PFSK-1 (cell line): ENCODE results near the gene F7.

Experiments used
- FOXP2 ChIP-seq: optimal IDR thresholded peaks from 2 replicates; pipeline ENCODE3; 2011; ENCODE audit warnings: borderline replicate concordance, control low read depth, inconsistent platforms; ENCODE audit not compliant: insufficient read depth; ENCODE audit errors: extremely low read length, extremely low read depth
- POLR2AphosphoS5 ChIP-seq: IDR thresholded peaks from 2 replicates; pipeline ENCODE4 v1.6.1; 2012; ENCODE audit warnings: low read depth, mild to moderate bottlenecking, control low read depth, low read length, moderate library complexity
- SIN3A ChIP-seq: IDR thresholded peaks from 2 replicates; pipeline ENCODE4 v1.6.1; 2012; ENCODE audit warnings: mild to moderate bottlenecking, low read length, moderate library complexity, borderline replicate concordance; ENCODE audit not compliant: insufficient read depth
- TF ChIP-seq, protein P1 (sequence below), 2 experiments: IDR thresholded peaks; 2 replicates each; pipeline versions ENCODE4 v1.6.1 to v1.8.0; 2011 to 2012; ENCODE audit warnings: low read depth in 2 of 2, low read length in 2 of 2, control low read depth in 1 of 2, inconsistent platforms in 1 of 2, mild to moderate bottlenecking in 1 of 2, moderate library complexity in 1 of 2; ENCODE audit not compliant: insufficient read depth in 1 of 2

DNA sequence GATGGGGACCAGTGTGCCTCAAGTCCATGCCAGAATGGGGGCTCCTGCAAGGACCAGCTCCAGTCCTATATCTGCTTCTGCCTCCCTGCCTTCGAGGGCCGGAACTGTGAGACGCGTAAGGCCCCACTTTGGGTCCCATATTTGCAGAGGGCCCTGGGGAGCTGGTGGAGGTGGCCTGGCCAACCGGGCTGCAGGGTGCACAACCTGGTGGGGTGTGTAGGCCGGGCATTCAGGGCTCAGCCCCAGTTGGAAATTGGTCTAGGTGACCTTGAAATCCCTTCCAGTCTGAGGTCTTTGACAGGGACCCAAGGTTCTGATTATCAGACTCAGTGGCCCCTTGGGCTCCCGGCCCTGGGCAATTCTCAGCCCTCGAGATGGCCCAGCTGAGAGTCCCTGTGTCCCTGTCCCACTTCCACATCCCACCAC, 8.3 kb downstream of the F7 start:
- TF ChIP-seq POLR2AphosphoS5 (no peak), FOXP2 (no peak), SIN3A (no peak)
- TF ChIP-seq, protein P1, sequence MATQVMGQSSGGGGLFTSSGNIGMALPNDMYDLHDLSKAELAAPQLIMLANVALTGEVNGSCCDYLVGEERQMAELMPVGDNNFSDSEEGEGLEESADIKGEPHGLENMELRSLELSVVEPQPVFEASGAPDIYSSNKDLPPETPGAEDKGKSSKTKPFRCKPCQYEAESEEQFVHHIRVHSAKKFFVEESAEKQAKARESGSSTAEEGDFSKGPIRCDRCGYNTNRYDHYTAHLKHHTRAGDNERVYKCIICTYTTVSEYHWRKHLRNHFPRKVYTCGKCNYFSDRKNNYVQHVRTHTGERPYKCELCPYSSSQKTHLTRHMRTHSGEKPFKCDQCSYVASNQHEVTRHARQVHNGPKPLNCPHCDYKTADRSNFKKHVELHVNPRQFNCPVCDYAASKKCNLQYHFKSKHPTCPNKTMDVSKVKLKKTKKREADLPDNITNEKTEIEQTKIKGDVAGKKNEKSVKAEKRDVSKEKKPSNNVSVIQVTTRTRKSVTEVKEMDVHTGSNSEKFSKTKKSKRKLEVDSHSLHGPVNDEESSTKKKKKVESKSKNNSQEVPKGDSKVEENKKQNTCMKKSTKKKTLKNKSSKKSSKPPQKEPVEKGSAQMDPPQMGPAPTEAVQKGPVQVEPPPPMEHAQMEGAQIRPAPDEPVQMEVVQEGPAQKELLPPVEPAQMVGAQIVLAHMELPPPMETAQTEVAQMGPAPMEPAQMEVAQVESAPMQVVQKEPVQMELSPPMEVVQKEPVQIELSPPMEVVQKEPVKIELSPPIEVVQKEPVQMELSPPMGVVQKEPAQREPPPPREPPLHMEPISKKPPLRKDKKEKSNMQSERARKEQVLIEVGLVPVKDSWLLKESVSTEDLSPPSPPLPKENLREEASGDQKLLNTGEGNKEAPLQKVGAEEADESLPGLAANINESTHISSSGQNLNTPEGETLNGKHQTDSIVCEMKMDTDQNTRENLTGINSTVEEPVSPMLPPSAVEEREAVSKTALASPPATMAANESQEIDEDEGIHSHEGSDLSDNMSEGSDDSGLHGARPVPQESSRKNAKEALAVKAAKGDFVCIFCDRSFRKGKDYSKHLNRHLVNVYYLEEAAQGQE (IDR thresholded peaks at IDR 0.05; ENCODE audit: insufficient read depth in 1 of 2, low read depth in 2 of 2, low read length in 2 of 2): no peak
